Activated CD8-positive, alpha-beta memory T cell treated with anti-CD3 and anti-CD28 coated beads for 1 hour (primary cell): ENCODE measurements around the gene VSNL1.
"Not testable (repeated sequence)": the region's sequence is repeated elsewhere in the genome, so short reads cannot be mapped to it uniquely, and the experiment has no call there.

Experiments
- DNase-seq, 2 donors: peaks; one replicate each; pipeline ENCODE4 v3.0.0-alpha.2; 2020; ENCODE audit warnings: low read depth in 1 of 2; ENCODE audit errors: extremely low read depth in 1 of 2

VSNL1 gene

DNA sequence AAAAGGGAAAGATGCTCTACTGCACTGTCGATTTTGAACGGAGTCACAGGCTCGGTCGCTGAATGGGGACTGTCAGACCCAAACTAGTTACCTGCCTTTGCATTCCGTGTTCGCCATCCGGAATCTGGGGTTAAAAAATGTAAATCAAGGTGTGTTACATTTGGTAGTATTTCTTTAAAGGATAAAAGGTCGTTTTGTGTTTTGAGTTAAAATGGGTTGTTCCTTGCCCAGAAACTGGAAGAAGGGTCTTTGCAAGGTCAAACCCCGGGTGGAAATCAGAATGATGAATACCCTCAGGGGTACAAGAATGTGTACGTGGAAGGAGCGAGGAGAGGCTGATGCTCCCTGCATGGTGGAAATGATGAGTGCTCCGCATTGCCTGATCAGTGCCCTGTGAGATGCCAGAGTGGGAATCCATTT, 1.0 kb downstream of the VSNL1 start:
- no peak for DNase-seq

- no peak for DNase-seq
Observed at GRCh38 chr2:17542471-17542870, 2.0 kb downstream of the VSNL1 start.

- no peak for DNase-seq
Observed at GRCh38 chr2:17543131-17543660, 2.7 kb downstream of the VSNL1 start.

DNA sequence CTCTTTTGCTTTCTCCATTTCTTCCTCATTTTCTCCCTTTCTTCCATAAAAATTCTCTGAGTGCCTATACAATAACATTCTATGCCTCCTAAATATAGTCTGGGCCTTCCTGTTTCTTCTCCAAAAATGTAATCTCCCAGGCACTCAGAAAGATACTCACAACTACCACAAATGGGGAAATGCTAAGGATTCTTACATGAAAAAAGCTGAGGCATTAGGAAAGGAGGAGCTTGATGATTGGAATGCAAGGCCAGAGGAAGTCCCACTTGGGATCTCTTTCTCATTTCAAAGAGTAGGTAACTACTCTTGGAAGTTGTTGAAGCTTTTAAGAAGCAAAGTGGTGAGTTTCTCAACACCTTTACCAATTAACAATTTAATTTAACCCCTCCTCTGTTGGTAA, 3.4 kb downstream of the VSNL1 start:
- no peak for DNase-seq

GRCh38 chr2:17544256-17544655, 3.8 kb downstream of the VSNL1 start:
- DNase-seq, result no peak

DNA sequence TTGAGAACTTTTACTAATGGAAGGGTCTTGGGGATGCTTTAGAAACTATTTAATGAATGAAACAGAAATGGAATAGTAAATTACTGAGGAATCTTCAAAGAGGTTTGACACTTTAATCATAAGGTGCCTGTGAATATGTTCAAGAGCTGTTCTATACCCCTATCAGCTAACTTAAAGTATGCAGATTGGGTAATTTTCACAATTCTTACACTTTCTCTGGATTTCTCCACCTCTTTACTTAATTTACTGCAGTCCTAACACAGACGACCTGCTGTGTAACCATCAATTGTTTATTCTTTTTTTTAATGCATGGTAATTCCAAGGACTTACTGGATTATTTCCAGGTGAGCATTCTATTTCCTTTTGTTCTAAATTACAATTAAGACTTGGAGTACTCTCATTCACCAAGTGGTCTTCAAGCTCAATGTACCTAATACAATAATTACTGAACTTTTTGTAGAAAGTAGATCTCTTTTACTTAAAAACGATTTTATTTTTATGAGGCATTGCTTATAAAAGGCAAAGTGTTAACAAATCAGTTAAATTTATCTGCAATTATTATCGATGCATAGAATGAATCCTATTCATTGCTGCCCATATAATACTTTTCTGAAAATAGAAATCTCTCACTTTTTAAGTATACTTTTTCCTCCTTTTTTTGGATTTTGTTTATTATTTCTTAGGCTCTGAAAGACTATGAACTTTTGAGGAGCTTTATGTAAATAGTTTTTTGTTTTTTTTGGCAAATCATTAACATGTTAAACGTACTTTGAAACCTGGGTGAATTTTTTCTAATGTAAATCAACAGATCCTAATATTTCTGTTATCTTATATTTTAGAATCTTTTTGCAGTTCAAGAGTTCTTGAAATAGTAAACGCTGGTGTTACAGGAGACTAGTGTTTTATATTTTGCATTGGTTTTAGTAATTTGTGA, 5.5 kb downstream of the VSNL1 start:
- no peak for DNase-seq

- DNase-seq, result no peak
Observed at GRCh38 chr2:17547237-17547636, 6.7 kb downstream of the VSNL1 start.

DNA sequence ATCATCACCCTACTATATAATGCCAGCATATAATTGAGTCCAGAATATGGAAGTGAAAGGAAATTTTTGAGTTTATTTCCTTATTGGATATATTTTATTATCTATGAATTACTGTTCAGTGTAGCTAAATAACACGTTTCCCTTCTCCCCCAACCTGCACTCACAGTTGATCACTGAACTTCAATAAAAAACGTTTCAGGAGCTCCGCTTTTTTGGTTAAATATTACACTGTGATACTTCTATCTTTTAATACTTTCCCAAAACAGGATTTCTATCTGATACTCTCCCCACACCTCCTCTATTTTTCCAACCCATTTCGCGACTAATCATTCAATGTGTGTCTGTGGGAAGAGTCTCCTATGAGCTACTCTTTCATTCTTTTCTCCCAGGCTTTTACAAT, 7.2 kb downstream of the VSNL1 start:
- DNase-seq, result no peak

GRCh38 chr2:17550907-17551306, 10.4 kb downstream of the VSNL1 start:
- DNase-seq, result no peak

GRCh38 chr2:17555150-17555549, 14.7 kb downstream of the VSNL1 start:
- no peak for DNase-seq

DNA sequence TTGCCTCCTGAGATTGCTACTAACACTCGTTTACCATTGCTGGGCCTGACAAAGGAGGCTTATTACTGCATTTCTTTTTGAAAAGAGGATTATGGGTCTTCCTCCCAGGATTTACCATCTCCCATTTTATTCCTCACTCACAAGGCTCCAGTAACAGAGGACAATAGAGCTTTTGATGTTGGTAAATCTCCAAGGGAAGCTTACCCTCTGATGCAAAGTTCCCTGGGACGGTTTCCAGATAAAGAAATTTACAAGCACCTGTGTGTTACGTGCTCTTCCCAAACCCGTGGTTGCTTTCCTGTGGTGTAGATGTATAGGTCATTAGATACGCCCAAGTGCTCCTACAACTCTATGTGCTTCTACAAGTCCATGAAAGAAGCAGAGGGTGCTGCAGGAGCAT, 17.1 kb downstream of the VSNL1 start:
- DNase-seq, result no peak

DNA sequence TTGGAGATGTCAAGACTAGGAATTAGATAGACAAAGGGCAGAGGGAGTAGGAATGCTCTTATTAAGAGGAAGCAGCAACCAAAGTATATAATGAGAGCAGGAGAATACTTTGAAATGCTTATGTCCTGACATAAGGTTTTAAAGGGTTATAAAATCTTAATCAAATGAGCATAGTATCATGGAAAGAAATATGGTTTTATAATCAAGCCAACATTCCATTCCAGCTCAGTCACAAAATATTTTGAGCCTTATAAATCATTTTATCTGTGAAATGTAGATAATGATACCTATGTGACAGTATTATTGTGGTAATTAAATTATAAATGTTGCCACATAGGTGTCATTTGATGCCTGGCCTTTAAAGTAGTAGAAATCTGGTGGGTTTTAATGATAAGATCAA, 17.6 kb downstream of the VSNL1 start:
- DNase-seq, result no peak

GRCh38 chr2:17558878-17559277, 18.4 kb downstream of the VSNL1 start:
- DNase-seq, result no peak

DNA sequence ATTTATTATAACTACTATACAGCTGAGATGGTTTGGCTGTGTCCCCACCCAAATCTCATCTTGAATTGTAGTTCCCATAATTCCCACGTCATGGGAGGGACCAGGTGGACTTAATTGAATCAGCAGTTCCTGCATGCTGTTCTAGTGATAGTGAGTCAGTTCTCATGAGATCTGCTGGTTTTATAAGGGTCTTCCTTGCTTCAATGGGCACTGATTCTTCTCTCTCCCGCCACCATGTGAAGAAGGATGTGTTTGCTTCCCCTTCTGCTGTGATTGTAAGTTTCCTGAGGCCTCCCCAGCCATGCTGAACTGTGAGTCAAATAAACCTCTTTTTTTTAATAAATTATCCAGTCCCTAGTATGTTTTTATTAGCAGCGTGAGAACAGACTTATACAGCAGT, 25.2 kb downstream of the VSNL1 start:
- DNase-seq, result not testable (repeated sequence)

DNA sequence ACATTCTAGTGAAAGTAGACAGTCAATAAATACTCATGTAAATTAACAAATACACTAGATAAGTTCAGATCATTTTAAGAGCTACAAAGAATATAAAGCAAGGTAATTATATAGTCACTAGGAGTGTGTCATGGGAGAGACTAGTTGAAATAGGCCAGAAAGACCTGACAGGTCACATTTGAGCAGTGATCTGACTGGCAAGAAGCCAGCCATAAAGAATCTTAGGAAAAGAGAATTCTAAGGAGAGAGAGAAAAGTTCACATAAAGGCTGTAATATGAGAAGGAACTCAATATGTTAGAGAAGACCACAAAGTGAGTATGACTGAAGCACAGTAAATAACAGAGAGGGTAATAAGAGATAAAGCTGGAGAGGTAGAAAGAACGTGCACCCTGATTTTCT, 31.2 kb downstream of the VSNL1 start:
- no peak for DNase-seq

DNA sequence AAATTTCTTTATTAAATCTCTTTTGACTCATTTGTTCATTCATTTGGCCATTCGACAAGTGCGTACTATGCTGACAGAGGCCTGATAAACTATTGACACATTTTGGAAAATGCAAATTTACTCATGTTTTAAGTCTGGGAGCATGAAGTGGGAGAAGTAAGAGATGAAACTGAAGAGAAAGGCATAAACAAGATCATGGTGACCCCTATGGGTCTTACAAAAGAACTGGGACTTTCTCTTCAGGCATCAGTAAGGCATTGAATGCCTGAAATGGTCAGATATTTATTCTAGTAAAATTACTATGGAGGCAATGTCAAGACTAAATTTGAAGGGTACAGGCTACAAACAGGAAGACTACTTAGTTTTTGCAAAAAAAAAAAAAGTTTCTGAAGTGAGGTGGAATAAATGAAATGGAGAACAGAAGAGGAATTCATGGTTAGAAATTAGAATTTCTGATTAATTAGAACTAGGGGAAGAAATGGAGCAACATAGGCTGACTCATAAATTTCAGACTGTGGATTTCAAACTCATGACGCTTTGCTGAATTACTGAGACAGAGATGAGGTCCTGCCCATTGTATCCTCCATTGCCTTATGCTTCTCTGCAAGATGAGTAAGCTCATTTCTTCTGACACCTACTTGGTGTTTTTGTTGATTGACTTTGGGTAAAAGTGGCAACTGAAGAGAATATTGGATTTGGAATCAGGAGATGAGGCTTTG, 32.7 kb downstream of the VSNL1 start:
- no peak for DNase-seq

DNA sequence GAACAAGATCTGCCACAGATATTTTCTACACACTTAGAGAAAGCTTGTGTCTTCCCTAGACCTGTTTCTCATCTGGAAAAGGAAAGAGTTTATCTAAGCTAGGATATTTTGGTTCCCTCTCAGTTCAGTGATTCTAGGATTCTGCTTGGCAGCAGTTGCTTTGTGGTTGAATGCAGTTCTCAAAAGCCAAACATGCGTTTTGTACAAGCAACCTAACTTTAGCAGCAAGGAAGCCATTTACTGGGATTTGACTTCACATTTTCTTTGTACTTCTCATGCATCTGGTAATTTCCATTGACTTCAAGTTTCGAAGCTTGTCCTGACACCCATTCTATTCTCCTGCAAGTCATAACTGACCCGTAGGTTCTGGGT, 33.3 kb downstream of the VSNL1 start:
- no peak for DNase-seq

DNA sequence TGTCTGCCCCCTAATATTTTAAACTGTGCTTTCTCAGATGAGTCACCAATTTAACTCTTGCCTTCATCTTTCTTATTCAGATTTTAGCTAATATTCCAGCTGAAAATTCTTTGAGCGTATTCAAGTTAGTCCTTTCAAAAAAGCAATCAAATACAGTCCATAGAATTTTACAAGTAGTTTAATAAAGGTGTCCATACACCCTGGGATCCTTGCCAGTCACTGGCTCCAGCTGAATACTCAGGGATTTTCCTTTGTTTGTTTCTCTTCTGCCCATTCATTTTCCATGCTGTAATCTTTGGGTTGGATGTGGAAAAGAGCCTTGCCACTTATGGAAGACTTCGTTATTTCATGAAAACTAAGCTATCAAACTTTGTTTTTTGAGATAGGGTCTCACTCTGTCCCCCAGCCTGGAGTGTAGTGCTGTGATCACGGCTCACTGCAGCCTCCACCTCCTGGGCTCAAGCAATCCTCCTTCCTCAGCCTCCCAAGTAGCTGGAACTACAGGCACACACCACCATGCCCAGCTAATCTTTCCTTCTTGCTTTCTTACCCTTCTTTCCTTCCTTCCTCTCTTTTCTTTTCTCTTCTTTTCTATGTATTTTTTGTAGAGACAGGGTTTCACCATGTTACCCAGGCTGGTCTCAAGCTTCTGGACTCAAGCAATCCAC, 34.0 kb downstream of the VSNL1 start:
- no peak for DNase-seq

DNA sequence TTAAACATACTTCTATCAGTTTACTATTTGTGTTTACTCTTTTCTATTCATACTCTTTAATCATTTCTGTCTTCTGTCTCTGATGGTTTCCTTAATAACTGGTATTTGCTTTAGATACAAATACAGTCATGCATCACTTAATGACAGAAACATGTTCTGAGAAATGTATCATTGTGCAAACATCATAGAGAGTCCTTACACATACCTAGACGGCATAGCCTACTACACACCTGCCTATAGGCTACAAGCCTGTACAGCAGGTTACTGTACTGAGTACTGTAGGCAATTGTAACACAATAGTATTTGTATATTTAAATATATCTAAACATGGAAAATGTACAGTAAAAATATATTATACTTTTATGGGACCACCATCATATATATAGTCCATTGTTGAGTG, 36.3 kb downstream of the VSNL1 start:
- DNase-seq, result no peak

- no peak for DNase-seq
Observed at GRCh38 chr2:17578466-17578928, 38.0 kb downstream of the VSNL1 start.

DNA sequence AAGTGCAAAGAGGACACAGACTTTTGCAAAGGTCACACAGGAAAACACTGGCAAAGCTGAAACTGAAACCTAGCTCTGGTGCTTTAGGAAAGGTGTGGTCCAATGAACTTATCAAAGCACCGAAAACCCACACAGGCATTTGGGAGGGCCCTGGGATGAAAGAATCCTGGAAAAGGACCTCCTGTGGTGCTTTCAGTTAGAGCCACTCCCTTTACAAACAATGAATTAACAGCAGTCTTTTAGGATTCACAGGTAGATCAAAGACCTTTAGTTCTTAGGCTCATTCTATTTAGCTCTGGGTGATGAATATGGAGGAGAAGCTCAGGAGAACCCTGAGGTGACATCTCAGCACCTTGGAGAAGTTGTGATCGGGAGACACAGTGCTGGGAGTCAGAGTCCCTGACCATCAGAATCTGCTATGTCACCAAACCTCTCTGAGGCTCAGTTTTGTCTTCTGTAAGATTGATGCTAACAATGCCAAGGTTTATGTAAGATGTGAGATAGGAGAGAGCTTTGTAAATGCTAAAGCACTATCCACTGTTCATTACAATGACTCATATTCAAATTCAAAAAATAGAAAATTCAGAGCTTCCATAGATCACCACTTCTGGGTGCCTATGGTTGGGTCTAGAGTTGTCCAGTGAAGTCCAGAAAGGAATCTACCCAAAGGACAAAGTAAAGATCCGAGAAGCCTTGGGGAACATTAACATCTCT, 39.3 kb downstream of the VSNL1 start:
- no peak for DNase-seq
